Cardiac muscle cell (in vitro differentiated cells and primary cell): ENCODE results near the gene HOXB8. TPM values are rescaled to one million over a fixed set of nuclear protein-coding genes. Genes with fewer than 3 reads are reported as not detected.

Experiments used
- DNase-seq, 2 donors: peaks; one replicate each; pipeline versions ENCODE4 v3.0.0 to v3.0.0-alpha.2; 2010 to 2017; ENCODE audit warnings: low read depth in 1 of 2, low spot score in 1 of 2
- H3K27ac ChIP-seq: fragments of 200-600 bp; sonication (generic); 2 replicates; pipeline ENCODE4 v1.5.1; 2016
- H3K27me3 ChIP-seq: fragments of 200-600 bp; sonication (generic); 2 replicates; pipeline ENCODE4 v1.6.0; 2016; ENCODE audit warnings: control low read depth
- H3K36me3 ChIP-seq: fragments of 200-600 bp; sonication (generic); 2 replicates; pipeline ENCODE4 v1.5.1; 2016; ENCODE audit warnings: control low read depth
- H3K4me1 ChIP-seq: fragments of 200-600 bp; sonication (generic); 2 replicates; pipeline ENCODE4 v1.8.1; 2017; ENCODE audit warnings: low read depth, mild to moderate bottlenecking, mixed run types
- H3K4me3 ChIP-seq: fragments of 200-600 bp; sonication (generic); 2 replicates; pipeline ENCODE4 v1.5.1; 2016; ENCODE audit warnings: mild to moderate bottlenecking
- H3K9me3 ChIP-seq: fragments of 200-600 bp; sonication (generic); 2 replicates; pipeline ENCODE4 v1.5.1; 2017; ENCODE audit warnings: low read depth, mild to moderate bottlenecking, control low read depth
- CTCF ChIP-seq: IDR thresholded peaks from 2 replicates; pipeline ENCODE4 v1.5.1; 2012; ENCODE audit warnings: low read depth, mild to moderate bottlenecking, low read length
- polyA plus RNA-seq: library from polyadenylated mRNA; unstranded; fragments of >200 nt; fragmentation: Nextera tagmentation; extraction: Ambion mirVana; gene quantifications from 2 replicates; pipeline ENCODE4 v1.2.1, GENCODE V29; 2016
- total RNA-seq: library from RNA; depleted of rRNA; stranded (reverse); fragments of >200 nt; gene quantifications from 2 replicates; pipeline ENCODE4 v1.2.3, GENCODE V29; 2016

HOXB8 gene
- total and polyA plus RNA-seq, 2 experiments from 2014 or later: not detected

- DNase-seq: no peak
- peaks cover 100% of the 10 kb centered on the region for H3K27me3 ChIP-seq
- no peaks in the 10 kb centered on the region for H3K9me3 ChIP-seq
- H3K4me1 ChIP-seq: peaks cover 31% of the 10 kb centered on the region
- no peak overlapping the region for H3K4me3 ChIP-seq
- no peak for TF ChIP-seq CTCF
- no peaks in the 10 kb centered on the region for H3K36me3 ChIP-seq
- no peak overlapping the region for H3K27ac ChIP-seq
These were observed 50.0 kb downstream of the HOXB8 start for GRCh38 chr17:48565022-48565554.

GRCh38 chr17:48564188-48565021 lies 50.7 kb downstream of the HOXB8 start:
- Histone ChIP-seq H3K27me3 (peaks cover 100% of the 10 kb centered on the region), H3K9me3 (no peaks in the 10 kb centered on the region), H3K4me3 (peak overlapping the region; percentile 34), H3K27ac (no peak overlapping the region), H3K36me3 (no peaks in the 10 kb centered on the region), H3K4me1 (peaks cover 37% of the 10 kb centered on the region)
- TF ChIP-seq CTCF: no peak
- peak in 1 of 2 donors; percentile 43 for DNase-seq

- Histone ChIP-seq H3K4me3 (peak overlapping the region; percentile 34), H3K4me1 (peaks cover 40% of the 10 kb centered on the region), H3K9me3 (no peaks in the 10 kb centered on the region), H3K36me3 (no peaks in the 10 kb centered on the region), H3K27ac (no peak overlapping the region), H3K27me3 (peaks cover 100% of the 10 kb centered on the region)
- no peak for DNase-seq
- TF ChIP-seq CTCF: no peak
These were observed 51.3 kb downstream of the HOXB8 start for GRCh38 chr17:48563867-48564187.

GRCh38 chr17:48563385-48563838 lies 51.7 kb downstream of the HOXB8 start:
- no peak overlapping the region for H3K4me3 ChIP-seq

GRCh38 chr17:48562934-48563333 lies 52.2 kb downstream of the HOXB8 start:
- H3K4me3 ChIP-seq: no peak overlapping the region
- H3K27ac ChIP-seq: no peak overlapping the region

More at GRCh38 chr17:48563385-48563838, 51.7 kb downstream of the HOXB8 start:
- Histone ChIP-seq H3K9me3 (no peaks in the 10 kb centered on the region), H3K27me3 (peaks cover 100% of the 10 kb centered on the region), H3K27ac (no peak overlapping the region), H3K36me3 (no peaks in the 10 kb centered on the region), H3K4me1 (peaks cover 39% of the 10 kb centered on the region)
- DNase-seq: no peak
- no peak for TF ChIP-seq CTCF

More at GRCh38 chr17:48562934-48563333, 52.2 kb downstream of the HOXB8 start:
- no peaks in the 10 kb centered on the region for H3K36me3 ChIP-seq
- peaks cover 35% of the 10 kb centered on the region for H3K4me1 ChIP-seq
- H3K9me3 ChIP-seq: no peaks in the 10 kb centered on the region
- no peak for DNase-seq
- H3K27me3 ChIP-seq: peaks cover 100% of the 10 kb centered on the region
- TF ChIP-seq CTCF: no peak

Other genes with a start within 250 kb of the HOXB8 start
- gene SKAP1, start 185.1 kb downstream of the HOXB8 start, total RNA-seq: 0.36 TPM in 1 of 2 replicates, not detected in the other
- gene SKAP1, start 185.1 kb downstream of the HOXB8 start, polyA plus RNA-seq: 0.65 TPM in 1 of 2 replicates, not detected in the other
- gene HOXB1, start 84.3 kb downstream of the HOXB8 start, total RNA-seq: 5.9 and 6.6 TPM in 2 replicates
- 9.1 and 12.4 TPM in 2 replicates for gene HOXB1, start 84.3 kb downstream of the HOXB8 start, polyA plus RNA-seq
- gene HOXB2, start 70.2 kb downstream of the HOXB8 start, total RNA-seq: 111 and 114 TPM in 2 replicates
- 107 and 116 TPM in 2 replicates for gene HOXB2, start 70.2 kb downstream of the HOXB8 start, polyA plus RNA-seq
- 12.2 and 12.5 TPM in 2 replicates for gene HOXB4, start 36.9 kb downstream of the HOXB8 start, total RNA-seq
- 5.4 TPM in 2 replicates for gene HOXB4, start 36.9 kb downstream of the HOXB8 start, polyA plus RNA-seq
- 37.7 and 42.4 TPM in 2 replicates for gene HOXB3, start 25.1 kb downstream of the HOXB8 start, total RNA-seq
- gene HOXB3, start 25.1 kb downstream of the HOXB8 start, polyA plus RNA-seq: 24.7 and 24.9 TPM in 2 replicates
- gene HOXB5, start 21.5 kb downstream of the HOXB8 start, total RNA-seq: 0.24 TPM in 1 of 2 replicates, not detected in the other
- 0.46 and 1.9 TPM in 2 replicates for gene HOXB5, start 21.5 kb downstream of the HOXB8 start, polyA plus RNA-seq
- gene HOXB6, start 10.3 kb downstream of the HOXB8 start, total RNA-seq: 0.12 TPM in 1 of 2 replicates, not detected in the other
- gene HOXB6, start 10.3 kb downstream of the HOXB8 start, polyA plus RNA-seq: not detected in 2 replicates
- gene HOXB7, start 4.3 kb downstream of the HOXB8 start, total RNA-seq: not detected in 2 replicates
- 0.81 TPM in 1 of 2 replicates, not detected in the other for gene HOXB7, start 4.3 kb downstream of the HOXB8 start, polyA plus RNA-seq
- gene HOXB9, start 11.1 kb upstream of the HOXB8 start, total RNA-seq: not detected in 2 replicates
- not detected in 2 replicates for gene HOXB9, start 11.1 kb upstream of the HOXB8 start, polyA plus RNA-seq
- not detected in 2 replicates for gene PRAC1, start 107.2 kb upstream of the HOXB8 start, total RNA-seq
- gene PRAC1, start 107.2 kb upstream of the HOXB8 start, polyA plus RNA-seq: not detected in 2 replicates
- gene PRAC2, start 107.9 kb upstream of the HOXB8 start, total RNA-seq: not detected in 2 replicates
- gene PRAC2, start 107.9 kb upstream of the HOXB8 start, polyA plus RNA-seq: not detected in 2 replicates
- not detected in 2 replicates for gene HOXB13, start 113.5 kb upstream of the HOXB8 start, total RNA-seq
- not detected in 2 replicates for gene HOXB13, start 113.5 kb upstream of the HOXB8 start, polyA plus RNA-seq
- gene TTLL6, start 201.9 kb upstream of the HOXB8 start, total RNA-seq: 0.03 TPM in 1 of 2 replicates, not detected in the other
- gene TTLL6, start 201.9 kb upstream of the HOXB8 start, polyA plus RNA-seq: not detected in 2 replicates
- gene CALCOCO2, start 215.7 kb upstream of the HOXB8 start, total RNA-seq: 23.8 and 35.3 TPM in 2 replicates
- 38.6 and 56.4 TPM in 2 replicates for gene CALCOCO2, start 215.7 kb upstream of the HOXB8 start, polyA plus RNA-seq